ENCODE results near the gene MGMT. TPM values are rescaled to one million over a fixed set of nuclear protein-coding genes. Genes with fewer than 3 reads are reported as not detected.

MGMT gene
- total and polyA plus RNA-seq, 4 donors = 28.2 to 79.1 (median 46.0) TPM

- Histone ChIP-seq H3K4me3 (ENCODE audit: low read depth in 1 of 3, low read length in 3 of 3) (no peak overlapping the region), H3K4me1 (ENCODE audit: control insufficient read depth in 4 of 4, insufficient read depth in 4 of 4, low read length in 3 of 4) (peaks cover 5 to 19% (median 6%) of the 10 kb centered on the region in 4 donors), H3K9me3 (ENCODE audit: control insufficient read depth in 4 of 4, low read length in 3 of 4) (no peaks in the 10 kb centered on the region), H3K9ac (ENCODE audit: low read depth in 1 of 2, low read length in 2 of 2) (no peak overlapping the region), H3K27ac (ENCODE audit: low read depth in 1 of 2, low read length in 2 of 2) (no peak overlapping the region), H3K27me3 (ENCODE audit: control insufficient read depth in 4 of 4, insufficient read depth in 4 of 4, low read length in 3 of 4) (no peaks in the 10 kb centered on the region), H3K36me3 (ENCODE audit: control insufficient read depth in 4 of 4, insufficient read depth in 3 of 4, low read depth in 1 of 4, low read length in 3 of 4) (peaks cover 0 to 3% (median 2%) of the 10 kb centered on the region in 4 donors)
- DNase-seq (ENCODE audit: low spot score) = no peak
- 90% methylated on average over 11 of the region's 11 CpGs for WGBS
- TF ChIP-seq ZBTB33 (IDR thresholded peaks at IDR 0.05) = no peak
- TF ChIP-seq HNF4A (conservative IDR thresholded peaks at IDR 0.05) = no peak
- no peak for TF ChIP-seq HNF4G (IDR thresholded peaks at IDR 0.05)
- no peak for TF ChIP-seq YY1 (IDR thresholded peaks at IDR 0.05)
- no peak for TF ChIP-seq CTCF (IDR thresholded peaks at IDR 0.05; ENCODE audit: low read depth, low read length, missing input control)
- no peak for TF ChIP-seq JUND (IDR thresholded peaks at IDR 0.05)
- TF ChIP-seq GABPA (IDR thresholded peaks at IDR 0.05 in 1 of 2, conservative IDR thresholded peaks at IDR 0.05 in 1 of 2) = no peak
- no peak for TF ChIP-seq NR2F2 (IDR thresholded peaks at IDR 0.05)
- TF ChIP-seq MAX (IDR thresholded peaks at IDR 0.05) = no peak
- TF ChIP-seq FOXA2 (IDR thresholded peaks at IDR 0.05) = no peak
- TF ChIP-seq FOXA1 (IDR thresholded peaks at IDR 0.05) = no peak
- no peak for TF ChIP-seq RXRA (IDR thresholded peaks at IDR 0.05)
- no peak for TF ChIP-seq REST (IDR thresholded peaks at IDR 0.05)
- TF ChIP-seq RAD21 (IDR thresholded peaks at IDR 0.05) = no peak
Measured at GRCh38 chr10:129533281-129533680, 66.2 kb downstream of the MGMT start.

GRCh38 chr10:129534826-129535225 is 67.8 kb downstream of the MGMT start:
- 95% methylated on average over 5 of the region's 5 CpGs for WGBS
- DNase-seq (ENCODE audit: low spot score) = no peak
- H3K4me3 ChIP-seq (ENCODE audit: low read depth in 1 of 3, low read length in 3 of 3) = no peak overlapping the region
- no peaks in the 10 kb centered on the region for H3K27me3 ChIP-seq (ENCODE audit: control insufficient read depth in 4 of 4, insufficient read depth in 4 of 4, low read length in 3 of 4)
- no peaks in the 10 kb centered on the region for H3K9me3 ChIP-seq (ENCODE audit: control insufficient read depth in 4 of 4, low read length in 3 of 4)
- peaks cover 5 to 19% (median 6%) of the 10 kb centered on the region in 4 donors for H3K4me1 ChIP-seq (ENCODE audit: control insufficient read depth in 4 of 4, insufficient read depth in 4 of 4, low read length in 3 of 4)
- peaks cover 0 to 3% (median 1%) of the 10 kb centered on the region in 4 donors for H3K36me3 ChIP-seq (ENCODE audit: control insufficient read depth in 4 of 4, insufficient read depth in 3 of 4, low read depth in 1 of 4, low read length in 3 of 4)
- H3K27ac ChIP-seq (ENCODE audit: low read depth in 1 of 2, low read length in 2 of 2) = no peak overlapping the region
- no peak overlapping the region for H3K9ac ChIP-seq (ENCODE audit: low read depth in 1 of 2, low read length in 2 of 2)
- TF ChIP-seq RAD21 (IDR thresholded peaks at IDR 0.05) (no peak), FOXA2 (IDR thresholded peaks at IDR 0.05) (no peak), SP1 (IDR thresholded peaks at IDR 0.05) (no peak), REST (IDR thresholded peaks at IDR 0.05) (no peak), YY1 (IDR thresholded peaks at IDR 0.05) (no peak), ZBTB33 (IDR thresholded peaks at IDR 0.05) (no peak), HNF4A (conservative IDR thresholded peaks at IDR 0.05) (no peak), FOXA1 (IDR thresholded peaks at IDR 0.05) (no peak), JUND (IDR thresholded peaks at IDR 0.05) (no peak), RXRA (IDR thresholded peaks at IDR 0.05) (no peak), MAX (IDR thresholded peaks at IDR 0.05) (no peak)

Measured in liver (tissue), 9 donors.